ENCODE results near the gene PGP. TPM values are rescaled to one million over a fixed set of nuclear protein-coding genes. Genes with fewer than 3 reads are reported as not detected.

PGP gene
- total and polyA plus RNA-seq, 10 of the 15 experiments (the other 5 are each of a cell fraction or from before 2014, with no cell fraction given): 0.42 to 28.0 (median 12.1) TPM

DNA sequence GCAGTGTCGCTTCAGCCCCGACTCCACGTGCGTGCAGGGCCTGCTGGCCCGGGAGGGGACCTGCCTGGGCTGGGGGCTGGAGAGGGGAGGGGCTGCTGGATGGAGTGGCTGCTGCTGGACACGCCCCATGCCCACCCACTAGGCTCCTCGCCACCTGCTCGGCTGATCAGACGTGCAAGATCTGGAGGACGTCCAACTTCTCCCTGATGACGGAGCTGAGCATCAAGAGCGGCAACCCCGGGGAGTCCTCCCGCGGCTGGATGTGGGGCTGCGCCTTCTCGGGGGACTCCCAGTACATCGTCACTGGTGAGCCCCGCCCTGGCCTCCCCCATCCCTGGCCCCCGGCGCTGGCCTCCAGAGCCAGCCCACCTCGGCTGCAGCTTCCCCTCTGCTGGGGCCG is 6.3 kb downstream of the PGP start (continued):
- TF ChIP-seq, protein P1, sequence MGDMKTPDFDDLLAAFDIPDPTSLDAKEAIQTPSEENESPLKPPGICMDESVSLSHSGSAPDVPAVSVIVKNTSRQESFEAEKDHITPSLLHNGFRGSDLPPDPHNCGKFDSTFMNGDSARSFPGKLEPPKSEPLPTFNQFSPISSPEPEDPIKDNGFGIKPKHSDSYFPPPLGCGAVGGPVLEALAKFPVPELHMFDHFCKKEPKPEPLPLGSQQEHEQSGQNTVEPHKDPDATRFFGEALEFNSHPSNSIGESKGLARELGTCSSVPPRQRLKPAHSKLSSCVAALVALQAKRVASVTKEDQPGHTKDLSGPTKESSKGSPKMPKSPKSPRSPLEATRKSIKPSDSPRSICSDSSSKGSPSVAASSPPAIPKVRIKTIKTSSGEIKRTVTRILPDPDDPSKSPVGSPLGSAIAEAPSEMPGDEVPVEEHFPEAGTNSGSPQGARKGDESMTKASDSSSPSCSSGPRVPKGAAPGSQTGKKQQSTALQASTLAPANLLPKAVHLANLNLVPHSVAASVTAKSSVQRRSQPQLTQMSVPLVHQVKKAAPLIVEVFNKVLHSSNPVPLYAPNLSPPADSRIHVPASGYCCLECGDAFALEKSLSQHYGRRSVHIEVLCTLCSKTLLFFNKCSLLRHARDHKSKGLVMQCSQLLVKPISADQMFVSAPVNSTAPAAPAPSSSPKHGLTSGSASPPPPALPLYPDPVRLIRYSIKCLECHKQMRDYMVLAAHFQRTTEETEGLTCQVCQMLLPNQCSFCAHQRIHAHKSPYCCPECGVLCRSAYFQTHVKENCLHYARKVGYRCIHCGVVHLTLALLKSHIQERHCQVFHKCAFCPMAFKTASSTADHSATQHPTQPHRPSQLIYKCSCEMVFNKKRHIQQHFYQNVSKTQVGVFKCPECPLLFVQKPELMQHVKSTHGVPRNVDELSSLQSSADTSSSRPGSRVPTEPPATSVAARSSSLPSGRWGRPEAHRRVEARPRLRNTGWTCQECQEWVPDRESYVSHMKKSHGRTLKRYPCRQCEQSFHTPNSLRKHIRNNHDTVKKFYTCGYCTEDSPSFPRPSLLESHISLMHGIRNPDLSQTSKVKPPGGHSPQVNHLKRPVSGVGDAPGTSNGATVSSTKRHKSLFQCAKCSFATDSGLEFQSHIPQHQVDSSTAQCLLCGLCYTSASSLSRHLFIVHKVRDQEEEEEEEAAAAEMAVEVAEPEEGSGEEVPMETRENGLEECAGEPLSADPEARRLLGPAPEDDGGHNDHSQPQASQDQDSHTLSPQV (IDR thresholded peaks at IDR 0.05): no peak
- TF ChIP-seq IRF3 (IDR thresholded peaks at IDR 0.05): no peak
- TF ChIP-seq FOXK2 (IDR thresholded peaks at IDR 0.05): no peak
- TF ChIP-seq BRCA1 (IDR thresholded peaks at IDR 0.05; ENCODE audit: low read depth, low read length): no peak
- no peak for TF ChIP-seq JUNB (IDR thresholded peaks at IDR 0.05)
- TF ChIP-seq BHLHE40 (IDR thresholded peaks at IDR 0.05; ENCODE audit: borderline replicate concordance in 1 of 2, low read depth in 2 of 2, low read length in 1 of 2): no peak
- no peak for TF ChIP-seq TAF1 (IDR thresholded peaks at IDR 0.05; ENCODE audit: borderline replicate concordance, low read depth, low read length)
- TF ChIP-seq EGR1 (IDR thresholded peaks at IDR 0.05; ENCODE audit: borderline replicate concordance in 1 of 2, low read depth in 2 of 2, low read length in 2 of 2): no peak
- TF ChIP-seq CEBPZ (IDR thresholded peaks at IDR 0.05; ENCODE audit: low read depth, low read length): no peak
- no peak for TF ChIP-seq NFYB (IDR thresholded peaks at IDR 0.05; ENCODE audit: insufficient read depth, low read depth, low read length)
- TF ChIP-seq SRF (IDR thresholded peaks at IDR 0.05; ENCODE audit: low read depth in 2 of 2, low read length in 2 of 2): no peak
